ENCODE measurements around the gene MORN4. TPM values are rescaled to one million over a fixed set of nuclear protein-coding genes. Genes with fewer than 3 reads are reported as not detected.
A peak's percentile ranks its signal among the peaks of the same experiment; 100 is the strongest.

MORN4 gene
- total and polyA plus RNA-seq, 9 of the 15 experiments (the other 6 are each of a cell fraction or from before 2014, with no cell fraction given) = 8.3 to 23.9 (median 11.7) TPM

DNA sequence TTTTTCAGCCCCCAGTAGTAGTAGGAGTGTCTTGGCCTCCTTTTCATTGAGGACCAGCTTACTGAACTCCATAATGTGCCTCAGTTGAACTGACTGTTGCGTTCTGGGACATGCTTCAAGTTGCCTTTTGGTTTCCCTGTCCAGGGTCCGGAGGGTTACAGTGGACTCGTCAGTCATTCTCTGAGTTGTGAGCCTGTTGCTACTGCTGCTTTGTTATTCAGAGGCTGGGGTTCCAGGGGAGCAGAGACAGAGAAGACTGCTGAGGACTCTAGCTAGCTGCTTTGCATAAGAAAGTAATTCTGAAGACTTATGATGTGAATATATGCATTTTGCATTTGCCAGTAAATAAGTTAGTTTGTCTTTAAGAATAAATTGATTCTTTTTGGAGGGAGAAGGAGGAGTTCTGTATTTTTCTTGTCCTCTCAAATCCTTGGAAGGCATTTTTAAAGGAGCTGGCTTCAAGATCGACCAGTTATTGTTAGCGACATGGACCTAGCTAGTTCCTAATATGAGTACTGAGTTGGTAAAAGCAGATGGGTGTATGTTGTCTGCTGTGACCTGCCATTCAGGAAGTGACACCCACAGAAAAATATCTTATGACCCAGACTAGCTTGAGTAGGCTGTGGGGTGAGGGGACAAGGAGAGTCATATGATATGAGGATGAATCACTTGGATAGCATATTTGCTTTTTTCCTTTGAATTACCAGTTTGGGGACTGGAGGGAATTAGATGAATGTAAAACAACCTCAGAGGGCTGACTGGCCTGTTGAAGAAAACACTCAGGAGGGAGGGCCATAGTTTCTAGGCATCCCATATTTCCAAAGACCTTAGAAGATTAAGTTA lies 15.5 kb upstream of the MORN4 start (continued):
- TF ChIP-seq TAF1 (IDR thresholded peaks at IDR 0.05; ENCODE audit: control insufficient read depth, extremely low read depth, insufficient read depth, low read length, severe bottlenecking) = no peak
- no peak for TF ChIP-seq MCM7 (IDR thresholded peaks at IDR 0.05)
- no peak for TF ChIP-seq BCLAF1 (IDR thresholded peaks at IDR 0.05; ENCODE audit: borderline replicate concordance in 1 of 2, control insufficient read depth in 1 of 2, low read depth in 2 of 2, low read length in 1 of 2)
- no peak for TF ChIP-seq ZSCAN32 (CRISPR knock-in tag; IDR thresholded peaks at IDR 0.05)
- TF ChIP-seq HCFC1 (IDR thresholded peaks at IDR 0.05; ENCODE audit: low read depth, low read length) = no peak
- peak; percentile 67 for TF ChIP-seq TCF3 (CRISPR knock-in tag; IDR thresholded peaks at IDR 0.05)
- no peak for TF ChIP-seq ZNF143 (CRISPR knock-in tag; IDR thresholded peaks at IDR 0.05)
- TF ChIP-seq NR2C1 (IDR thresholded peaks at IDR 0.05) = 0 out of 2 replicates have a peak, but pooled peaks have one; percentile 20
- TF ChIP-seq NR2C1 (tag; IDR thresholded peaks at IDR 0.05) = peak; percentile 49; the same call in 1 of the 2 replicates
- TF ChIP-seq, protein P1, sequence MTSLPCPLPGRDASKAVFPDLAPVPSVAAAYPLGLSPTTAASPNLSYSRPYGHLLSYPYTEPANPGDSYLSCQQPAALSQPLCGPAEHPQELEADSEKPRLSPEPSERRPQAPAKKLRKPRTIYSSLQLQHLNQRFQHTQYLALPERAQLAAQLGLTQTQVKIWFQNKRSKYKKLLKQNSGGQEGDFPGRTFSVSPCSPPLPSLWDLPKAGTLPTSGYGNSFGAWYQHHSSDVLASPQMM (CRISPR knock-in tag; IDR thresholded peaks at IDR 0.05) = no peak
- TF ChIP-seq, protein P2, sequence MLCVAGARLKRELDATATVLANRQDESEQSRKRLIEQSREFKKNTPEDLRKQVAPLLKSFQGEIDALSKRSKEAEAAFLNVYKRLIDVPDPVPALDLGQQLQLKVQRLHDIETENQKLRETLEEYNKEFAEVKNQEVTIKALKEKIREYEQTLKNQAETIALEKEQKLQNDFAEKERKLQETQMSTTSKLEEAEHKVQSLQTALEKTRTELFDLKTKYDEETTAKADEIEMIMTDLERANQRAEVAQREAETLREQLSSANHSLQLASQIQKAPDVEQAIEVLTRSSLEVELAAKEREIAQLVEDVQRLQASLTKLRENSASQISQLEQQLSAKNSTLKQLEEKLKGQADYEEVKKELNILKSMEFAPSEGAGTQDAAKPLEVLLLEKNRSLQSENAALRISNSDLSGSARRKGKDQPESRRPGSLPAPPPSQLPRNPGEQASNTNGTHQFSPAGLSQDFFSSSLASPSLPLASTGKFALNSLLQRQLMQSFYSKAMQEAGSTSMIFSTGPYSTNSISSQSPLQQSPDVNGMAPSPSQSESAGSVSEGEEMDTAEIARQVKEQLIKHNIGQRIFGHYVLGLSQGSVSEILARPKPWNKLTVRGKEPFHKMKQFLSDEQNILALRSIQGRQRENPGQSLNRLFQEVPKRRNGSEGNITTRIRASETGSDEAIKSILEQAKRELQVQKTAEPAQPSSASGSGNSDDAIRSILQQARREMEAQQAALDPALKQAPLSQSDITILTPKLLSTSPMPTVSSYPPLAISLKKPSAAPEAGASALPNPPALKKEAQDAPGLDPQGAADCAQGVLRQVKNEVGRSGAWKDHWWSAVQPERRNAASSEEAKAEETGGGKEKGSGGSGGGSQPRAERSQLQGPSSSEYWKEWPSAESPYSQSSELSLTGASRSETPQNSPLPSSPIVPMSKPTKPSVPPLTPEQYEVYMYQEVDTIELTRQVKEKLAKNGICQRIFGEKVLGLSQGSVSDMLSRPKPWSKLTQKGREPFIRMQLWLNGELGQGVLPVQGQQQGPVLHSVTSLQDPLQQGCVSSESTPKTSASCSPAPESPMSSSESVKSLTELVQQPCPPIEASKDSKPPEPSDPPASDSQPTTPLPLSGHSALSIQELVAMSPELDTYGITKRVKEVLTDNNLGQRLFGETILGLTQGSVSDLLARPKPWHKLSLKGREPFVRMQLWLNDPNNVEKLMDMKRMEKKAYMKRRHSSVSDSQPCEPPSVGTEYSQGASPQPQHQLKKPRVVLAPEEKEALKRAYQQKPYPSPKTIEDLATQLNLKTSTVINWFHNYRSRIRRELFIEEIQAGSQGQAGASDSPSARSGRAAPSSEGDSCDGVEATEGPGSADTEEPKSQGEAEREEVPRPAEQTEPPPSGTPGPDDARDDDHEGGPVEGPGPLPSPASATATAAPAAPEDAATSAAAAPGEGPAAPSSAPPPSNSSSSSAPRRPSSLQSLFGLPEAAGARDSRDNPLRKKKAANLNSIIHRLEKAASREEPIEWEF (CRISPR knock-in tag; IDR thresholded peaks at IDR 0.05) = no peak
- no peak for TF ChIP-seq RBM22 (IDR thresholded peaks at IDR 0.05; ENCODE audit: low read depth, low read length, poor library complexity, severe bottlenecking)
- TF ChIP-seq NR1H2 (CRISPR knock-in tag; IDR thresholded peaks at IDR 0.05) = no peak
- no peak for TF ChIP-seq MED1 (CRISPR knock-in tag; IDR thresholded peaks at IDR 0.05; ENCODE audit: borderline replicate concordance)
- TF ChIP-seq SMARCE1 (IDR thresholded peaks at IDR 0.05) = peak; percentile 71
- TF ChIP-seq ZNF436 (CRISPR knock-in tag; IDR thresholded peaks at IDR 0.05) = no peak
- no peak for TF ChIP-seq E2F3 (CRISPR knock-in tag; IDR thresholded peaks at IDR 0.05)
- TF ChIP-seq ZBTB26 (CRISPR knock-in tag; IDR thresholded peaks at IDR 0.05) = no peak
